Endothelial cell of umbilical vein (primary cell): ENCODE measurements around the gene SGSM1. TPM values are rescaled to one million over a fixed set of nuclear protein-coding genes. Genes with fewer than 3 reads are reported as not detected.

ENCODE experiments used
- BruUV-seq: library from RNA; stranded (reverse); fragments of 400-500 nt; replicated peaks from 2 replicates; lab custom pipeline; 2021; lab: Mats Ljungman, UMichigan
- CTCF ChIA-PET: fragments of 300-600, 350-600 bp; sonication (Branson Sonifier 250); formaldehyde crosslinking; loops from one replicate; lab custom pipeline; 2021; ENCODE audit warnings: antibody characterized with exemption, inconsistent platforms; lab: Charles Lee
- POLR2A ChIA-PET: fragments of 300-600, 350-600 bp; sonication (Branson Sonifier 250); formaldehyde crosslinking; loops from one replicate; lab custom pipeline; 2021; ENCODE audit warnings: antibody characterized with exemption, inconsistent platforms; lab: Charles Lee
- DNase-seq: peaks from one replicate; pipeline ENCODE4 v3.0.0-alpha.2; 2011; ENCODE audit warnings: low read depth, low spot score
- FAIRE-seq: peaks from 2 replicates; lab custom pipeline; 2011; peaks lifted over from hg19 to GRCh38; lab: Jason Lieb, UNC
- H2AFZ ChIP-seq: 2 replicates; pipeline ENCODE4 v1.6.0; 2012; ENCODE audit warnings: low read depth, low read length, control low read depth, inconsistent platforms
- H3K27ac ChIP-seq: 2 replicates; pipeline ENCODE4 v1.5.1; 2011; ENCODE audit warnings: low read depth, mild to moderate bottlenecking, control low read depth, low read length, moderate library complexity; ENCODE audit not compliant: insufficient read depth
- H3K27me3 ChIP-seq, 2 experiments: 2 replicates each; pipeline versions ENCODE4 v1.6.0 to v1.6.1; 2011; ENCODE audit warnings: low read length in 2 of 2, mixed read lengths in 1 of 2; ENCODE audit not compliant: control insufficient read depth in 2 of 2, insufficient read depth in 2 of 2
- H3K36me3 ChIP-seq, 2 experiments: 2 replicates in 1 of 2; 3 replicates in 1 of 2; pipeline ENCODE4 v1.5.1; 2011; ENCODE audit warnings: low read length in 2 of 2, mild to moderate bottlenecking in 1 of 2, moderate library complexity in 1 of 2; ENCODE audit not compliant: control insufficient read depth in 2 of 2, insufficient read depth in 2 of 2; ENCODE audit errors: extremely low read depth in 1 of 2
- H3K4me1 ChIP-seq: 3 replicates; pipeline ENCODE4 v1.5.1; 2011; ENCODE audit warnings: mild to moderate bottlenecking, low read length; ENCODE audit not compliant: control insufficient read depth, insufficient read depth; ENCODE audit errors: extremely low read depth
- H3K4me2 ChIP-seq: 2 replicates; pipeline ENCODE4 v1.6.1; 2011; ENCODE audit warnings: low read length, control low read depth, mixed read lengths; ENCODE audit not compliant: insufficient read depth
- H3K4me3 ChIP-seq, 3 experiments: fragments of 200-600 bp in 1 of 3; sonication (generic), shearing (Covaris generic) in 1 of 3; replicated peaks in 1 of 3; 2 replicates each; pipeline ENCODE4 v1.5.1; 2011 to 2016; ENCODE audit warnings: control low read depth in 3 of 3, low read length in 3 of 3, mild to moderate bottlenecking in 2 of 3, inconsistent platforms in 1 of 3, low read depth in 1 of 3, moderate library complexity in 1 of 3; ENCODE audit not compliant: insufficient read depth in 1 of 3
- H3K79me2 ChIP-seq: 2 replicates; pipeline ENCODE4 v1.6.0; 2012; ENCODE audit warnings: low read length, inconsistent platforms; ENCODE audit not compliant: control insufficient read depth, insufficient read depth
- H3K9ac ChIP-seq: replicated peaks from 2 replicates; pipeline ENCODE3; 2011; ENCODE audit warnings: low read length, control low read depth; ENCODE audit not compliant: insufficient read depth; ENCODE audit errors: extremely low read depth
- H3K9me1 ChIP-seq: replicated peaks from 3 replicates; pipeline ENCODE4 v1.6.0; 2011; ENCODE audit warnings: mild to moderate bottlenecking, low read length; ENCODE audit not compliant: control insufficient read depth, insufficient read depth; ENCODE audit errors: extremely low read depth
- H3K9me3 ChIP-seq: replicated peaks from 2 replicates; pipeline ENCODE4 v1.5.1; 2012; ENCODE audit warnings: low read length, inconsistent platforms; ENCODE audit not compliant: control insufficient read depth, insufficient read depth
- H4K20me1 ChIP-seq: replicated peaks from 2 replicates; pipeline ENCODE3; 2011; ENCODE audit warnings: mild to moderate bottlenecking, low read length; ENCODE audit not compliant: control insufficient read depth, insufficient read depth; ENCODE audit errors: extremely low read depth
- FOS ChIP-seq: IDR thresholded peaks from 2 replicates; pipeline ENCODE4 v1.6.1; 2011; ENCODE audit warnings: mild to moderate bottlenecking, low read length, moderate library complexity, borderline replicate concordance; ENCODE audit not compliant: insufficient read depth
- MYC ChIP-seq: IDR thresholded peaks from one replicate; pipeline ENCODE4 v1.6.1; 2011; ENCODE audit warnings: mild to moderate bottlenecking, low read depth, low read length
- POLR2A ChIP-seq: IDR thresholded peaks from 2 replicates; pipeline ENCODE4 v1.6.1; 2012; ENCODE audit warnings: low read depth, mild to moderate bottlenecking, control low read depth, low read length
- POLR2AphosphoS5 ChIP-seq: IDR thresholded peaks from 2 replicates; pipeline ENCODE4 v1.6.1; 2012; ENCODE audit warnings: low read depth, mild to moderate bottlenecking, control low read depth, low read length, moderate library complexity; ENCODE audit not compliant: insufficient read depth
- dilution Hi-C: fragments of 300-500 bp; cut with MboI; formaldehyde crosslinking; loops from one replicate; pipeline ENCODE4 v1.15.0; 2019; ENCODE audit warnings: low sequenced_read_pairs; ENCODE audit not compliant: extremely low pct_ligation_motif_present
- intact Hi-C: fragments of 100-400 bp; cut with micrococcal nuclease; formaldehyde crosslinking; loops from one replicate; pipeline ENCODE4 v1.10.0; 2022
- polyA plus RNA-seq, 4 experiments: library from polyadenylated mRNA; depleted of rRNA in 3 of 4; stranded (reverse) in 3 of 4; unstranded in 1 of 4; fragments of >200 nt; gene quantifications; 2 replicates each; pipeline versions ENCODE4 v1.2.1 to v1.2.3, GENCODE V29; 2011 to 2012; ENCODE audit warnings: missing spikeins in 1 of 4
- total RNA-seq: library from RNA; stranded (reverse); gene quantifications from 2 replicates; pipeline ENCODE4 v1.2.3, GENCODE V29; 2021
- TF ChIP-seq, protein P1 (sequence below), 2 donors: IDR thresholded peaks; 1 replicate in 1 of 2; 2 replicates in 1 of 2; pipeline ENCODE4 v1.5.1; 2011; ENCODE audit warnings: low read length in 2 of 2, mild to moderate bottlenecking in 2 of 2, moderate library complexity in 2 of 2, control low read depth in 1 of 2, inconsistent platforms in 1 of 2, low read depth in 1 of 2; ENCODE audit not compliant: insufficient read depth in 1 of 2; ENCODE audit errors: extremely low read depth in 1 of 2

Gene SGSM1
- total and polyA plus RNA-seq, 2 donors (not counting 3 experiments of a cell fraction or from before 2014, with no cell fraction given) = 0.10 to 1.1 TPM

DNA sequence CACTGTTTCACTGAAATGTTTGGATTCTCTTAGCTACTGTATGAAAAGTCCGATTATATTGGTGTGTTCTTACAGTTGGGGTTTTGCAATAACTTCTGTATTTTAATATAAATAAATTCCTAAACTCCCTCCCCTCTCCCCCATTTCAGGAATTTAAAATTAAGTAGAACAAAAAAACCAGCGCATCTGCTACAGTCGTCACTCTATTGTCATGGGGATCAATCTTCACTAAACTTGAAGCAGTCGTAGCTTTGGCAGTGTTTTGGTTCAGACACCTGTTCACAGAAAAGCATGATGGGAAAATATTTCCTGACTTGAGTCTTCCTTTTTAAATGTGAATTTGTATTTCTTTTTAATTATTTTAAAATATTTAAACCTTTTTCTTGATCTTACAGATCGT lies 40.8 kb upstream of the SGSM1 start:
- Histone ChIP-seq H3K27me3 (peaks cover 0 to 3% of the 10 kb centered on the region in 2 experiments), H3K9ac (no peak overlapping the region), H4K20me1 (no peaks in the 10 kb centered on the region), H2AFZ (no peak overlapping the region), H3K36me3 (no peaks in the 10 kb centered on the region), H3K4me3 (no peak overlapping the region), H3K4me1 (peaks cover 22% of the 10 kb centered on the region), H3K9me3 (no peaks in the 10 kb centered on the region), H3K4me2 (no peak overlapping the region), H3K79me2 (no peaks in the 10 kb centered on the region), H3K27ac (no peak overlapping the region), H3K9me1 (no peaks in the 10 kb centered on the region)
- TF ChIP-seq POLR2A (no peak), POLR2AphosphoS5 (no peak), MYC (no peak), FOS (no peak)
- TF ChIP-seq, protein P1, sequence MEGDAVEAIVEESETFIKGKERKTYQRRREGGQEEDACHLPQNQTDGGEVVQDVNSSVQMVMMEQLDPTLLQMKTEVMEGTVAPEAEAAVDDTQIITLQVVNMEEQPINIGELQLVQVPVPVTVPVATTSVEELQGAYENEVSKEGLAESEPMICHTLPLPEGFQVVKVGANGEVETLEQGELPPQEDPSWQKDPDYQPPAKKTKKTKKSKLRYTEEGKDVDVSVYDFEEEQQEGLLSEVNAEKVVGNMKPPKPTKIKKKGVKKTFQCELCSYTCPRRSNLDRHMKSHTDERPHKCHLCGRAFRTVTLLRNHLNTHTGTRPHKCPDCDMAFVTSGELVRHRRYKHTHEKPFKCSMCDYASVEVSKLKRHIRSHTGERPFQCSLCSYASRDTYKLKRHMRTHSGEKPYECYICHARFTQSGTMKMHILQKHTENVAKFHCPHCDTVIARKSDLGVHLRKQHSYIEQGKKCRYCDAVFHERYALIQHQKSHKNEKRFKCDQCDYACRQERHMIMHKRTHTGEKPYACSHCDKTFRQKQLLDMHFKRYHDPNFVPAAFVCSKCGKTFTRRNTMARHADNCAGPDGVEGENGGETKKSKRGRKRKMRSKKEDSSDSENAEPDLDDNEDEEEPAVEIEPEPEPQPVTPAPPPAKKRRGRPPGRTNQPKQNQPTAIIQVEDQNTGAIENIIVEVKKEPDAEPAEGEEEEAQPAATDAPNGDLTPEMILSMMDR (IDR thresholded peaks at IDR 0.05; ENCODE audit: extremely low read depth in 1 of 2, insufficient read depth in 1 of 2, low read depth in 1 of 2, low read length in 2 of 2) = no peak
- ChIA-PET CTCF (interaction anchor here (2.2 kb wide), 1 partner anchor 59 kb away, joined by 6 read pairs; no protein-coding TSS in a partner anchor), POLR2A (no interaction called here)
- intact Hi-C loops = loop anchor here (5.0 kb wide), 3 partner anchors 37 to 282 kb away; no protein-coding TSS in a partner anchor
- dilution Hi-C loops = no loop called here
- no TSS peak for BruUV-seq
- DNase-seq = no peak
- no peak for FAIRE-seq
